Measurements from ENCODE around the gene FBLN2. TPM values are rescaled to one million over a fixed set of nuclear protein-coding genes. Genes with fewer than 3 reads are reported as not detected.

The FBLN2 gene
- total RNA-seq, 1 donor from 2014 or later = 323 TPM

DNA sequence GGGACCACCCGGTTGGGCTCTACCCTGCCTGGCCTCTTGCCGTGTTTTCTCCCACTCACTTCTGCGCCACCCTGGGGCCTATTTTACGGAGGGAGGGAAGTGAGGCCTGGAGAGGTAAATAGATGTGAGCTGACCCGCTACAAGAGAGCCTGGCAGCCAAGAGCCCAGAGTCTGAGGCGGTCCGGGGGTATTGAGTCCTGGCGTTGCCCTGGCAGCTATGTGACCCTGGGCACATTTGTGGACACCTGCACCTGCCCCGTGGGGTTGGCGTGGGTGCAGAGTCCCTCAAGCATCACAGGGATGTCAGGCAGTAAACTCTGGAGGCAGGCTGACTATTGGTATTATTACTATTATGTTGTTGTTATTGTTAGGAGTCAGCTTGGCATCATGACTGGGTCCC, 85.7 kb downstream of the FBLN2 start:
- no peak overlapping the region for H3K4me3 ChIP-seq
- DNase-seq (ENCODE audit: low spot score in 2 of 2) = no peak
- intact Hi-C loops (cut with DNase I) = no loop called here
- TF ChIP-seq, protein P1, sequence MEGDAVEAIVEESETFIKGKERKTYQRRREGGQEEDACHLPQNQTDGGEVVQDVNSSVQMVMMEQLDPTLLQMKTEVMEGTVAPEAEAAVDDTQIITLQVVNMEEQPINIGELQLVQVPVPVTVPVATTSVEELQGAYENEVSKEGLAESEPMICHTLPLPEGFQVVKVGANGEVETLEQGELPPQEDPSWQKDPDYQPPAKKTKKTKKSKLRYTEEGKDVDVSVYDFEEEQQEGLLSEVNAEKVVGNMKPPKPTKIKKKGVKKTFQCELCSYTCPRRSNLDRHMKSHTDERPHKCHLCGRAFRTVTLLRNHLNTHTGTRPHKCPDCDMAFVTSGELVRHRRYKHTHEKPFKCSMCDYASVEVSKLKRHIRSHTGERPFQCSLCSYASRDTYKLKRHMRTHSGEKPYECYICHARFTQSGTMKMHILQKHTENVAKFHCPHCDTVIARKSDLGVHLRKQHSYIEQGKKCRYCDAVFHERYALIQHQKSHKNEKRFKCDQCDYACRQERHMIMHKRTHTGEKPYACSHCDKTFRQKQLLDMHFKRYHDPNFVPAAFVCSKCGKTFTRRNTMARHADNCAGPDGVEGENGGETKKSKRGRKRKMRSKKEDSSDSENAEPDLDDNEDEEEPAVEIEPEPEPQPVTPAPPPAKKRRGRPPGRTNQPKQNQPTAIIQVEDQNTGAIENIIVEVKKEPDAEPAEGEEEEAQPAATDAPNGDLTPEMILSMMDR (IDR thresholded peaks at IDR 0.05) = no peak
- H3K27me3 ChIP-seq = no peaks in the 10 kb centered on the region
- H3K36me3 ChIP-seq = peaks cover 0 to 21% of the 10 kb centered on the region in 2 donors
- no peak overlapping the region for H3K27ac ChIP-seq
- no peaks in the 10 kb centered on the region for H3K9me3 ChIP-seq
- no peaks in the 10 kb centered on the region for H3K4me1 ChIP-seq

DNA sequence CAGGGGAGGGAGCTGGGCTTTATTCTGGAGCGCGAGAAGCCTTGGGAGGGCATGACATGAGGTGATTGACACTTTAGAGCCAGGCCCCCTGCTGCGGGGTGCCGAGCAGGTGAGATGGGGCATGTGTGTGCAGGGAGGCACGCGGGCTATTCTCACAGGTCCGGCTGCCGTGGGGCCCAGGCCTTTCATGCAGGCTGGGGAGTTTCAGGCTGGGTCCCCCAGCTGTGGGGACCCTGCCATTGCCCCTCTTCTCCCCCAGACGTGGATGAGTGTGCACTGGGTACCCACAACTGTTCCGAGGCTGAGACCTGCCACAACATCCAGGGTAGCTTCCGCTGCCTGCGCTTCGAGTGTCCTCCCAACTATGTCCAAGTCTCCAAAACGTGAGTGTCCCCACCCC, 87.3 kb downstream of the FBLN2 start:
- Histone ChIP-seq H3K9me3 (no peaks in the 10 kb centered on the region), H3K4me3 (no peak overlapping the region), H3K27me3 (no peaks in the 10 kb centered on the region), H3K4me1 (no peaks in the 10 kb centered on the region), H3K36me3 (peaks cover 0 to 14% of the 10 kb centered on the region in 2 donors), H3K27ac (no peak overlapping the region)
- TF ChIP-seq, protein P1 (IDR thresholded peaks at IDR 0.05) = no peak
- intact Hi-C loops (cut with DNase I) = no loop called here
- DNase-seq (ENCODE audit: low spot score in 2 of 2) = no peak

DNA sequence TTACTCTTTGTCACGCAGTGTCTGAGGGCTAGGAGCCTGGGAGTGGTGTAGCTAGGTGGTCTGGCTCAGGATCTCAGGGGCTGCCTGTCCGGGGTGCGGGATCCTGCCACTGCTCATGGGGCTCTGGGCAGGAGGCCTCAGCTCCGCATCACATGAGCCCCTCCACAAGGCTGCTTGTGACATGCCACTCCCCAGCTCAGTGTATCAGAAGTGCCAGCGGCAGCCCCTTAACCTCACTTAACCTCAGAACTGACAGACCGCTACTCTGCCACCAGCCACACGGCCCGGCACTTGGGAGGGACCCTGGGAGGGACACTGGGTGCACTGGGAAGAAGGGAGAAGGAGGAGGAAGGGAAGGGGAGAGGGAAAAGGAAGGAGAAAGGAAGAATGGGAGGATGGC, 87.9 kb downstream of the FBLN2 start:
- H3K4me3 ChIP-seq = no peak overlapping the region
- H3K9me3 ChIP-seq = no peaks in the 10 kb centered on the region
- TF ChIP-seq, protein P1 (IDR thresholded peaks at IDR 0.05) = no peak
- intact Hi-C loops (cut with DNase I) = no loop called here
- H3K27me3 ChIP-seq = no peaks in the 10 kb centered on the region
- H3K4me1 ChIP-seq = no peaks in the 10 kb centered on the region
- H3K36me3 ChIP-seq = peaks cover 0 to 7% of the 10 kb centered on the region in 2 donors
- no peak overlapping the region for H3K27ac ChIP-seq
- DNase-seq (ENCODE audit: low spot score in 2 of 2) = no peak

DNA sequence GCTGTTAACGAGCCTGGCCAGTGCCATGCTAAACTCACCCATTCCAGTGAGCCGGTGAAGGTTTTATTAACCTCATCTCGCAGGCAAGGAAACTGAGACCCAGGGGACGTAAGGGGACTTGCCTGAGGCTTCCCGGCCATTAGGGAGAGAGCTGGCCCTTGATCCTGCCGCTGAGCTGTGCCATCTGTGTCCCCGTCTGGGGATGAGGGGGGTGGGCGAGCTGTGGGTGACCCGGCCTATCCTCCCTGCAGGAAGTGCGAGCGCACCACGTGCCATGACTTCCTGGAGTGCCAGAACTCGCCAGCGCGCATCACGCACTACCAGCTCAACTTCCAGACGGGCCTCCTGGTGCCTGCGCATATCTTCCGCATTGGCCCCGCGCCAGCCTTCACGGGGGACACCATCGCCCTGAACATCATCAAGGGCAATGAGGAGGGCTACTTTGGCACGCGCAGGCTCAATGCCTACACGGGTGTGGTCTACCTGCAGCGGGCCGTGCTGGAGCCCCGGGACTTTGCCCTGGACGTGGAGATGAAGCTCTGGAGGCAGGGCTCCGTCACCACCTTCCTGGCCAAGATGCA, 88.5 kb downstream of the FBLN2 start:
- Histone ChIP-seq H3K4me3 (no peak overlapping the region), H3K9me3 (no peaks in the 10 kb centered on the region), H3K36me3 (peaks cover 0 to 4% of the 10 kb centered on the region in 2 donors), H3K27ac (no peak overlapping the region), H3K4me1 (no peaks in the 10 kb centered on the region), H3K27me3 (no peaks in the 10 kb centered on the region)
- intact Hi-C loops (cut with DNase I) = no loop called here
- DNase-seq (ENCODE audit: low spot score in 2 of 2) = no peak
- TF ChIP-seq, protein P1 (IDR thresholded peaks at IDR 0.05) = no peak

DNA sequence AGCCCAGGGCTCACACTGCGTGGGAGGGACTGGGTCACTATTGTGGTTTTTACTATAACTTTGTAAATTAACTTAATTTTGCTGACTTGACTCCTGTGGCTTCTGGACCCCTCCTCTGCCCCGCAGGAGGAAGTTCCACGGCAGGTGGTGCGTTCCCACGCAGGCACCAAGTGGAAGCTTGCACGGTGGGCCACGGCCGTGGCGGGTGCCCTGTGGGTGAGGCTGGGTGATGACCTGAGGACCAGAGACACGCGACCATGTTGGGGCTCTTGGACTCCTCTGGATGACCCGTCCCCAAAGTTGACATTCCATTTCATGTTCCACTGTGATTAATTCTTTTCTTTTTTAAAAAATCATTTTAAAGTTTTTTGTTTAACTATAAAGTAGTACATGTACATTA, 89.0 kb downstream of the FBLN2 start:
- no peak for DNase-seq (ENCODE audit: low spot score in 2 of 2)
- intact Hi-C loops (cut with DNase I) = no loop called here
- no peaks in the 10 kb centered on the region for H3K4me1 ChIP-seq
- H3K36me3 ChIP-seq = peaks cover 0 to 2% of the 10 kb centered on the region in 2 donors
- no peaks in the 10 kb centered on the region for H3K9me3 ChIP-seq
- no peak overlapping the region for H3K4me3 ChIP-seq
- H3K27me3 ChIP-seq = no peaks in the 10 kb centered on the region
- TF ChIP-seq, protein P1 (IDR thresholded peaks at IDR 0.05) = no peak
- no peak overlapping the region for H3K27ac ChIP-seq

DNA sequence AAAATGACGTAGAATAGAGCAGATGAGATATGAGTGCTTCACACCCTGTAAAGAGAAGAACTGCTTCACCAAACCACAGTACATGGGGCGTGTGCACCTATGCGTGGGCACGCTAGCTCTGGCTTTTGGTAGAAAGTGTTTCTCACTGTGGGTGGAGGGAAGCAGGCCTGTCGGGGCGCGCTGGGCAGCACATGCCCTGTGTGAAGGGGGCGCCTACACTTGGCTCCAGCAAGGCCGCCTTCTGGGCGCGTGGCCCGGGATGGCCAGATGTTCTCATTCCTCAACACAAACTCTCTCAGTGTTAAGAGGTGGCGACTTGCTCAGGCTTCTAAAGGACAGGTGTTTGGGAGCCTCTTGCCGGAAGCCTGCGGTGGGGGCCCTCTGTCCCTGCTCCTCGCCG, 90.0 kb downstream of the FBLN2 start:
- TF ChIP-seq, protein P1 (IDR thresholded peaks at IDR 0.05) = no peak
- H3K27ac ChIP-seq = no peak overlapping the region
- H3K4me3 ChIP-seq = no peak overlapping the region
- H3K27me3 ChIP-seq = no peaks in the 10 kb centered on the region
- H3K36me3 ChIP-seq = no peaks in the 10 kb centered on the region
- no peak for DNase-seq (ENCODE audit: low spot score in 2 of 2)
- no peaks in the 10 kb centered on the region for H3K9me3 ChIP-seq
- no peaks in the 10 kb centered on the region for H3K4me1 ChIP-seq
- intact Hi-C loops (cut with DNase I) = no loop called here
